CD4-positive, alpha-beta memory T cell (primary cell): ENCODE measurements around the gene MAPK14. TPM values are rescaled to one million over a fixed set of nuclear protein-coding genes. Genes with fewer than 3 reads are reported as not detected.

Experiments
- CTCF ChIA-PET: fragments of 350-600 bp; sonication (Branson Sonifier 250); formaldehyde crosslinking; loops from one replicate; lab custom pipeline; 2021; ENCODE audit warnings: inconsistent platforms; ENCODE audit not compliant: partially characterized antibody; lab: Charles Lee
- POLR2A ChIA-PET: fragments of 350-600 bp; sonication (Branson Sonifier 250); formaldehyde crosslinking; loops from one replicate; lab custom pipeline; 2021; ENCODE audit not compliant: partially characterized antibody; lab: Charles Lee
- DNase-seq, 5 donors: peaks; one replicate each; pipeline versions ENCODE4 v3.0.0 to v3.0.0-alpha.2; 2020 to 2022; ENCODE audit warnings: mixed read lengths in 1 of 5
- H3K27ac ChIP-seq: one replicate; pipeline ENCODE4 v1.7.0; 2013; ENCODE audit warnings: low read depth, low read length
- H3K27me3 ChIP-seq: 2 replicates; pipeline ENCODE4 v1.7.0; 2013; ENCODE audit warnings: mild to moderate bottlenecking, low read length, moderate library complexity; ENCODE audit not compliant: insufficient read depth
- H3K36me3 ChIP-seq: 2 replicates; pipeline ENCODE4 v1.7.0; 2013; ENCODE audit warnings: mild to moderate bottlenecking, low read length, moderate library complexity; ENCODE audit not compliant: insufficient read depth
- H3K4me1 ChIP-seq: 2 replicates; pipeline ENCODE4 v1.7.0; 2013; ENCODE audit warnings: mild to moderate bottlenecking, low read length, moderate library complexity; ENCODE audit not compliant: insufficient read depth
- H3K4me3 ChIP-seq, 2 donors: one replicate each; pipeline ENCODE4 v1.7.0; 2013; ENCODE audit warnings: low read length in 2 of 2, mild to moderate bottlenecking in 1 of 2
- H3K9me3 ChIP-seq, 2 donors: one replicate each; pipeline ENCODE4 v1.7.0; 2013; ENCODE audit warnings: low read length in 2 of 2, control low read depth in 1 of 2; ENCODE audit not compliant: control insufficient read depth in 1 of 2
- H3K27ac Mint-ChIP-seq, 7 donors: one replicate each; pipeline ENCODE4 v1.8.0; 2020 to 2021; ENCODE audit warnings: mixed read lengths in 7 of 7, mild to moderate bottlenecking in 6 of 7, inconsistent platforms in 3 of 7, moderate library complexity in 3 of 7
- H3K27me3 Mint-ChIP-seq, 2 donors: one replicate each; pipeline ENCODE4 v1.8.0; 2020 to 2021; ENCODE audit warnings: mixed read lengths in 2 of 2
- H3K36me3 Mint-ChIP-seq, 2 donors: one replicate each; pipeline ENCODE4 v1.8.0; 2020 to 2021; ENCODE audit warnings: mixed read lengths in 2 of 2, inconsistent platforms in 1 of 2, mild to moderate bottlenecking in 1 of 2
- H3K4me1 Mint-ChIP-seq, 4 donors: one replicate each; pipeline ENCODE4 v1.8.0; 2020 to 2021; ENCODE audit warnings: mixed read lengths in 4 of 4, mild to moderate bottlenecking in 1 of 4
- H3K4me3 Mint-ChIP-seq, 8 donors: one replicate each; pipeline ENCODE4 v1.8.0; 2020 to 2021; ENCODE audit warnings: mixed read lengths in 8 of 8, mild to moderate bottlenecking in 7 of 8, moderate library complexity in 6 of 8, inconsistent platforms in 3 of 8
- H3K9me3 Mint-ChIP-seq, 8 donors: one replicate each; pipeline ENCODE4 v1.8.0; 2020 to 2021; ENCODE audit warnings: mixed read lengths in 8 of 8, mild to moderate bottlenecking in 5 of 8, inconsistent platforms in 3 of 8, moderate library complexity in 1 of 8
- intact Hi-C: fragments of 100-400 bp; cut with micrococcal nuclease; formaldehyde crosslinking; loops from one replicate; pipeline ENCODE4 v1.15.1; 2023
- polyA plus RNA-seq, 2 donors: library from polyadenylated mRNA; unstranded; fragments of 300-500 nt; fragmentation: Illumina TruSeq; gene quantifications; one replicate each; pipeline ENCODE4 v1.2.3, GENCODE V29; 2021
- total RNA-seq, 2 experiments: library from RNA; stranded (reverse); gene quantifications; one replicate each; pipeline ENCODE4 v1.2.3, GENCODE V29; 2021

The MAPK14 gene
- total and polyA plus RNA-seq, 4 experiments from 2014 or later = 38.5 to 64.3 (median 53.8) TPM

- ChIA-PET CTCF (interaction anchor here (0.7 kb wide), 1 partner anchor 844 kb away, joined by 4 read pairs; no protein-coding TSS in a partner anchor), POLR2A (no interaction called here)
- no peaks in the 10 kb centered on the region for H3K9me3 Mint-ChIP-seq
Measured at GRCh38 chr6:36015666-36016065, 11.9 kb upstream of the MAPK14 start.

DNA sequence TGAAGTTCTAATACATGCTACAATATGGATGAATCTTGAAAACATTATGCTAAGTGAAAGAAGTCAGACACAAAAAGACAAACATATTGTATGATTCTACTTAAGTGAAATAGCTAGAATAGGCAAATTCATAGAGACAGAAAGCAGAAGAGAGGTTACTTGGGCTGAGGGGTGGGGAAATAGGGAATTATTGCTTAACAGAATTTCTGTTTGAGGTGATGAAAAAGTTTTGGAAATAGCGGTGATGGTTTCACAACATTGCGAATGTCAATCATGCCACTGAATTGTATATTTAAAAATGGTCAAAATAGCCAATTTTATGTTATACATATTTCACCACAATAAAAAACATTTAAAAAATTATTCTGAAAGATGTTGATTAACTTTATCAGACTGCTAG, 9.3 kb upstream of the MAPK14 start:
- no peak for DNase-seq
- H3K27me3 ChIP-seq = no peaks in the 10 kb centered on the region
- intact Hi-C loops = no loop called here
- H3K9me3 ChIP-seq = no peaks in the 10 kb centered on the region
- H3K27ac ChIP-seq = no peak overlapping the region
- no peaks in the 10 kb centered on the region for H3K36me3 ChIP-seq
- no peaks in the 10 kb centered on the region for H3K36me3 Mint-ChIP-seq
- ChIA-PET CTCF (no interaction called here), POLR2A (no interaction called here)
- no peak overlapping the region for H3K27ac Mint-ChIP-seq
- no peak overlapping the region for H3K4me3 ChIP-seq
- no peaks in the 10 kb centered on the region for H3K4me1 ChIP-seq
- H3K27me3 Mint-ChIP-seq = peaks cover 4 to 11% of the 10 kb centered on the region in 2 donors
- H3K9me3 Mint-ChIP-seq = no peaks in the 10 kb centered on the region
- H3K4me1 Mint-ChIP-seq = no peaks in the 10 kb centered on the region
- no peak overlapping the region for H3K4me3 Mint-ChIP-seq

More at GRCh38 chr6:36015666-36016065, 11.9 kb upstream of the MAPK14 start:
- Histone ChIP-seq H3K27ac (no peak overlapping the region), H3K4me1 (no peaks in the 10 kb centered on the region), H3K27me3 (no peaks in the 10 kb centered on the region), H3K4me3 (no peak overlapping the region), H3K9me3 (no peaks in the 10 kb centered on the region), H3K36me3 (no peaks in the 10 kb centered on the region)
- DNase-seq = no peak
- H3K4me1 Mint-ChIP-seq = no peaks in the 10 kb centered on the region
- H3K36me3 Mint-ChIP-seq = no peaks in the 10 kb centered on the region
- no peak overlapping the region for H3K27ac Mint-ChIP-seq
- intact Hi-C loops = no loop called here
- H3K27me3 Mint-ChIP-seq = peaks cover 2 to 10% of the 10 kb centered on the region in 2 donors
- H3K4me3 Mint-ChIP-seq = no peak overlapping the region

- Mint-ChIP-seq H3K9me3 (no peaks in the 10 kb centered on the region), H3K27me3 (peaks cover 10 to 15% of the 10 kb centered on the region in 2 donors), H3K4me1 (peaks cover 0 to 5% (median 0%) of the 10 kb centered on the region in 4 donors), H3K27ac (peak overlapping the region in 1 of 7 donors; percentile 18), H3K36me3 (no peaks in the 10 kb centered on the region), H3K4me3 (no peak overlapping the region)
- H3K36me3 ChIP-seq = no peaks in the 10 kb centered on the region
- H3K4me3 ChIP-seq = no peak overlapping the region
- H3K9me3 ChIP-seq = no peaks in the 10 kb centered on the region
- ChIA-PET POLR2A (no interaction called here), CTCF (no interaction called here)
- intact Hi-C loops = no loop called here
- no peak overlapping the region for H3K27ac ChIP-seq
- no peak for DNase-seq
- no peaks in the 10 kb centered on the region for H3K27me3 ChIP-seq
- H3K4me1 ChIP-seq = no peaks in the 10 kb centered on the region
Measured at GRCh38 chr6:36019167-36019566, 8.4 kb upstream of the MAPK14 start.

- no peaks in the 10 kb centered on the region for H3K36me3 ChIP-seq
- POLR2A ChIA-PET = no interaction called here
- H3K27me3 ChIP-seq = no peaks in the 10 kb centered on the region
- Mint-ChIP-seq H3K4me1 (peaks cover 0 to 5% (median 0%) of the 10 kb centered on the region in 4 donors), H3K27ac (no peak overlapping the region), H3K36me3 (no peaks in the 10 kb centered on the region), H3K9me3 (no peaks in the 10 kb centered on the region), H3K27me3 (peaks cover 14 to 16% of the 10 kb centered on the region in 2 donors), H3K4me3 (no peak overlapping the region)
- DNase-seq = no peak
- H3K4me3 ChIP-seq = no peak overlapping the region
- intact Hi-C loops = no loop called here
- CTCF ChIA-PET = interaction anchor here (0.9 kb wide), 1 partner anchor 75 kb away, joined by 3 read pairs; no protein-coding TSS in a partner anchor
- H3K27ac ChIP-seq = no peak overlapping the region
- H3K4me1 ChIP-seq = no peaks in the 10 kb centered on the region
- H3K9me3 ChIP-seq = no peaks in the 10 kb centered on the region
Measured at GRCh38 chr6:36020154-36020553, 7.5 kb upstream of the MAPK14 start.

GRCh38 chr6:36023996-36024795, 3.4 kb upstream of the MAPK14 start, which contains the start of gene SLC26A8:
Gene SLC26A8, minus strand, starts transcription at chr6:36024641. Its CDS starts 4,934 bp downstream, at chr6:36019707.
- CTCF ChIA-PET = interaction anchor here (0.7 to 2.2 kb wide), 3 partner anchors 12 to 71 kb away, joined by 3 to 14 read pairs (median 4); no protein-coding TSS in a partner anchor
- intact Hi-C loops = no loop called here
- no peak for DNase-seq
- H3K27me3 ChIP-seq = no peaks in the 10 kb centered on the region
- H3K9me3 ChIP-seq = no peaks in the 10 kb centered on the region
- peaks cover 4 to 16% (median 9%) of the 10 kb centered on the region in 4 donors for H3K4me1 Mint-ChIP-seq
- POLR2A ChIA-PET = no interaction called here
- H3K9me3 Mint-ChIP-seq = no peaks in the 10 kb centered on the region
- H3K27ac ChIP-seq = no peak within 1 kb of the TSS
- peaks cover 0 to 5% of the 10 kb centered on the region in 2 donors for H3K36me3 Mint-ChIP-seq
- H3K27me3 Mint-ChIP-seq = peaks cover 16% of the 10 kb centered on the region in 2 donors
- H3K4me3 Mint-ChIP-seq = peak within 1 kb of the TSS in 1 of 8 donors; percentile 27
- H3K4me3 ChIP-seq = no peak within 1 kb of the TSS
- peak within 1 kb of the TSS in 1 of 7 donors; percentile 11 for H3K27ac Mint-ChIP-seq
- no peaks in the 10 kb centered on the region for H3K36me3 ChIP-seq
- peaks cover 6% of the 10 kb centered on the region for H3K4me1 ChIP-seq

GRCh38 chr6:36025260-36025931, 2.2 kb upstream of the MAPK14 start:
- Mint-ChIP-seq H3K27ac (no peak overlapping the region), H3K4me1 (peaks cover 9 to 26% (median 16%) of the 10 kb centered on the region in 4 donors), H3K9me3 (no peaks in the 10 kb centered on the region), H3K27me3 (peaks cover 16% of the 10 kb centered on the region in 2 donors), H3K36me3 (peaks cover 0 to 5% of the 10 kb centered on the region in 2 donors), H3K4me3 (no peak overlapping the region)
- no peaks in the 10 kb centered on the region for H3K36me3 ChIP-seq
- DNase-seq = no peak
- ChIA-PET POLR2A (interaction anchor here (1.5 to 5.6 kb wide), 2 partner anchors 71 to 178 kb away, joined by 4 to 108 read pairs; no protein-coding TSS in a partner anchor), CTCF (interaction anchor here (1.0 to 3.8 kb wide), 6 partner anchors 10 to 335 kb away, joined by 3 to 15 read pairs (median 8); no protein-coding TSS in a partner anchor)
- H3K27me3 ChIP-seq = no peaks in the 10 kb centered on the region
- intact Hi-C loops = loop anchor here (5.0 kb wide), 1 partner anchor 52 kb away; no protein-coding TSS in a partner anchor
- no peak overlapping the region for H3K4me3 ChIP-seq
- no peaks in the 10 kb centered on the region for H3K9me3 ChIP-seq
- H3K27ac ChIP-seq = no peak overlapping the region
- peaks cover 18% of the 10 kb centered on the region for H3K4me1 ChIP-seq
